ENCODE measurements around the gene MTUS2. TPM values are rescaled to one million over a fixed set of nuclear protein-coding genes. Genes with fewer than 3 reads are reported as not detected.

MTUS2 gene
- total and polyA plus RNA-seq, 2 donors (not counting 1 experiment from before 2014, with no cell fraction given), result 0.06 TPM; not detected in 1

DNA sequence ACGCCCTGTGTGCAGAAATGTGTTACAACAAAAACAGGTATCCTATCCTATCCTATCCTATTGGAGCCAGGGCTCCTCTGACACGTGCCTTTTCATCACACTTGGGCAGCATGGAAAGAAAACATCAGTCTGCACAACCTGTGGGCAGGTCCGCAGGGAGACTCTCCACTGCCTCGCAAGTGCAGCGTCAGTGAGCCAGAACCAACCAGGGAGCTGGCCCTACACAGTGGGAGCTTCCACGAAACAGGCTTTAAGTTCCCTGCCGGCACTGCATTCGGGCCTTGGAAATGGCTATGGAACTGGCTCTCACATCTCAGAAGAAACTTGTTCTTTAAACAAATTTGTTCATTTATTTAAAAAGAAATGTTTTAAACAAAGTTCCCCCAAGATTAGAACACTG, 725.8 kb downstream of the MTUS2 start:
- DNase-seq (ENCODE audit: low read depth in 2 of 2), result no peak
- Histone ChIP-seq H3K27me3 (ENCODE audit: control insufficient read depth, insufficient read depth, low read length) (no peaks in the 10 kb centered on the region), H2AFZ (ENCODE audit: low read length) (no peak overlapping the region), H4K20me1 (ENCODE audit: control insufficient read depth, extremely low read depth, insufficient read depth, low read length) (no peaks in the 10 kb centered on the region), H3K27ac (ENCODE audit: insufficient read depth, low read length) (no peak overlapping the region), H3K4me2 (ENCODE audit: extremely low read depth, insufficient read depth, low read length) (no peak overlapping the region), H3K9me3 (ENCODE audit: control insufficient read depth, insufficient read depth, low read depth, low read length) (no peaks in the 10 kb centered on the region), H3K79me2 (ENCODE audit: control insufficient read depth, insufficient read depth, low read length) (peaks cover 30% of the 10 kb centered on the region), H3K36me3 (ENCODE audit: control insufficient read depth, insufficient read depth, low read length) (peaks cover 2% of the 10 kb centered on the region), H3K9ac (ENCODE audit: insufficient read depth, low read length) (no peak overlapping the region), H3K4me1 (ENCODE audit: control insufficient read depth, extremely low read depth, insufficient read depth, low read length) (no peaks in the 10 kb centered on the region), H3K4me3 (replicated peaks in 1 of 4; ENCODE audit: control extremely low read depth in 1 of 4, insufficient read depth in 1 of 4, low read depth in 3 of 4, low read length in 4 of 4) (no peak overlapping the region)
- TF ChIP-seq EZH2 (IDR thresholded peaks at IDR 0.05; ENCODE audit: low read length, missing control alignments), result no peak
- no peak for TF ChIP-seq CTCF (conservative IDR thresholded peaks at IDR 0.05 in 1 of 2, IDR thresholded peaks at IDR 0.05 in 1 of 2; ENCODE audit: low read depth in 1 of 2, low read length in 2 of 2)

DNA sequence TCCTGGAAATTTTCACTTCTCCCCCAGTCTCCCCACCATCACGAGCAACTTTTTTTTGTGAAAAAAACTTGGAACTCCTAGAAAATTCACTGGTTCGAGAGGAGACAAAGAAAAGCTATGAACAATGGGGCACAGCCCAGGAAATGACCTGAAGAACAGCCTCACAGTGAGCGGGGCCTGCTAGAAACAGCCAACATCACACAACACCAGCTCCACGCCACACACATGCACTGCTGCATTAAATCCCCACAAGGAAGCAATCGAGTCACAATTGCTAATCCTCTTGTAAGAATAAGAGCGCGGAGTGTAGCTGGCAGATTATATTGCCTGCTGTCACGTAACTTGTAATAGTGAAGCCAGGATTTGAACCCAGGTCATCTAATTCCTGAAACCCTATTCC, 726.5 kb downstream of the MTUS2 start:
- H3K4me3 ChIP-seq (replicated peaks in 1 of 4; ENCODE audit: control extremely low read depth in 1 of 4, insufficient read depth in 1 of 4, low read depth in 3 of 4, low read length in 4 of 4), result no peak overlapping the region
- no peaks in the 10 kb centered on the region for H3K4me1 ChIP-seq (ENCODE audit: control insufficient read depth, extremely low read depth, insufficient read depth, low read length)
- no peak overlapping the region for H2AFZ ChIP-seq (ENCODE audit: low read length)
- TF ChIP-seq EZH2 (IDR thresholded peaks at IDR 0.05; ENCODE audit: low read length, missing control alignments), result no peak
- no peak for TF ChIP-seq CTCF (conservative IDR thresholded peaks at IDR 0.05 in 1 of 2, IDR thresholded peaks at IDR 0.05 in 1 of 2; ENCODE audit: low read depth in 1 of 2, low read length in 2 of 2)
- H3K36me3 ChIP-seq (ENCODE audit: control insufficient read depth, insufficient read depth, low read length), result peaks cover 2% of the 10 kb centered on the region
- H3K27ac ChIP-seq (ENCODE audit: insufficient read depth, low read length), result no peak overlapping the region
- no peaks in the 10 kb centered on the region for H3K9me3 ChIP-seq (ENCODE audit: control insufficient read depth, insufficient read depth, low read depth, low read length)
- no peaks in the 10 kb centered on the region for H3K27me3 ChIP-seq (ENCODE audit: control insufficient read depth, insufficient read depth, low read length)
- DNase-seq (ENCODE audit: low read depth in 2 of 2), result no peak
- no peaks in the 10 kb centered on the region for H4K20me1 ChIP-seq (ENCODE audit: control insufficient read depth, extremely low read depth, insufficient read depth, low read length)
- H3K4me2 ChIP-seq (ENCODE audit: extremely low read depth, insufficient read depth, low read length), result no peak overlapping the region
- peaks cover 29% of the 10 kb centered on the region for H3K79me2 ChIP-seq (ENCODE audit: control insufficient read depth, insufficient read depth, low read length)
- H3K9ac ChIP-seq (ENCODE audit: insufficient read depth, low read length), result no peak overlapping the region

GRCh38 chr13:29547153-29547552, 727.0 kb downstream of the MTUS2 start:
- peak; percentile 11 to 58 for DNase-seq (ENCODE audit: low read depth in 2 of 2)
- H3K4me1 ChIP-seq (ENCODE audit: control insufficient read depth, extremely low read depth, insufficient read depth, low read length), result no peaks in the 10 kb centered on the region
- peaks cover 29% of the 10 kb centered on the region for H3K79me2 ChIP-seq (ENCODE audit: control insufficient read depth, insufficient read depth, low read length)
- no peaks in the 10 kb centered on the region for H3K27me3 ChIP-seq (ENCODE audit: control insufficient read depth, insufficient read depth, low read length)
- no peak overlapping the region for H3K4me2 ChIP-seq (ENCODE audit: extremely low read depth, insufficient read depth, low read length)
- no peak for TF ChIP-seq CTCF (conservative IDR thresholded peaks at IDR 0.05 in 1 of 2, IDR thresholded peaks at IDR 0.05 in 1 of 2; ENCODE audit: low read depth in 1 of 2, low read length in 2 of 2)
- no peak for TF ChIP-seq EZH2 (IDR thresholded peaks at IDR 0.05; ENCODE audit: low read length, missing control alignments)
- no peak overlapping the region for H3K27ac ChIP-seq (ENCODE audit: insufficient read depth, low read length)
- no peaks in the 10 kb centered on the region for H4K20me1 ChIP-seq (ENCODE audit: control insufficient read depth, extremely low read depth, insufficient read depth, low read length)
- H3K9me3 ChIP-seq (ENCODE audit: control insufficient read depth, insufficient read depth, low read depth, low read length), result no peaks in the 10 kb centered on the region
- no peak overlapping the region for H2AFZ ChIP-seq (ENCODE audit: low read length)
- no peak overlapping the region for H3K9ac ChIP-seq (ENCODE audit: insufficient read depth, low read length)
- no peak overlapping the region for H3K4me3 ChIP-seq (replicated peaks in 1 of 4; ENCODE audit: control extremely low read depth in 1 of 4, insufficient read depth in 1 of 4, low read depth in 3 of 4, low read length in 4 of 4)
- peaks cover 2% of the 10 kb centered on the region for H3K36me3 ChIP-seq (ENCODE audit: control insufficient read depth, insufficient read depth, low read length)
